Activated CD4-positive, alpha-beta T cell treated with anti-CD3 and anti-CD28 coated beads, Interleukin-2, amount 50 U/mL, for 48 hours (primary cell): ENCODE measurements around the gene LRRN4CL.
A peak's percentile ranks its signal among the peaks of the same experiment; 100 is the strongest.
"Not testable (repeated sequence)": the region's sequence is repeated elsewhere in the genome, so short reads cannot be mapped to it uniquely, and the experiment has no call there.

Source experiments
- DNase-seq, 2 experiments: peaks; one replicate each; pipeline ENCODE4 v3.0.0-alpha.2; 2020

LRRN4CL gene

GRCh38 chr11:62675415-62675814, 13.9 kb downstream of the LRRN4CL start:
- not testable (repeated sequence) for DNase-seq

DNA sequence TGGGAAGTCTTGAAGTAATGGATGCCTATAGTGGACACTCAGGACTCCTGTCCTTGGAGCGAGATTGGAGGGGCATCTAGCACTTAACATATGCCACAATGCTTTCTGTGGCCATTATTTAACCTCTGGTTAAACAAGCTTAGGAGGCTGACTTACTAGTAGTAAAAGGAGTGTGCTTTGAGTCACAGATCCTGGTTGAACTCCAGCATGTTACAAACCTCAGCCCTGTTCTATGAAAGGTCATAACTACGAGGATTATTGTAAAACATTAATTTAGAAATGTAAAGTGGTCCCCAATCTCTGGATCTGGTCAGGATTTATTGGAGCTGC, 16.2 kb downstream of the LRRN4CL start:
- no peak for DNase-seq

- peak; percentile 76 to 83 for DNase-seq
These were observed 17.5 kb downstream of the LRRN4CL start, which contains the start of the genes LBHD1 and UQCC3 for GRCh38 chr11:62671608-62672389. Gene LBHD1 (minus strand): TSS chr11:62672267. CDS start chr11:62670031, 2,236 bp downstream. Gene UQCC3 (plus strand): TSS chr11:62671673. CDS start chr11:62671746, 73 bp downstream.

GRCh38 chr11:62671236-62671607, 18.1 kb downstream of the LRRN4CL start:
- DNase-seq: no peak

DNA sequence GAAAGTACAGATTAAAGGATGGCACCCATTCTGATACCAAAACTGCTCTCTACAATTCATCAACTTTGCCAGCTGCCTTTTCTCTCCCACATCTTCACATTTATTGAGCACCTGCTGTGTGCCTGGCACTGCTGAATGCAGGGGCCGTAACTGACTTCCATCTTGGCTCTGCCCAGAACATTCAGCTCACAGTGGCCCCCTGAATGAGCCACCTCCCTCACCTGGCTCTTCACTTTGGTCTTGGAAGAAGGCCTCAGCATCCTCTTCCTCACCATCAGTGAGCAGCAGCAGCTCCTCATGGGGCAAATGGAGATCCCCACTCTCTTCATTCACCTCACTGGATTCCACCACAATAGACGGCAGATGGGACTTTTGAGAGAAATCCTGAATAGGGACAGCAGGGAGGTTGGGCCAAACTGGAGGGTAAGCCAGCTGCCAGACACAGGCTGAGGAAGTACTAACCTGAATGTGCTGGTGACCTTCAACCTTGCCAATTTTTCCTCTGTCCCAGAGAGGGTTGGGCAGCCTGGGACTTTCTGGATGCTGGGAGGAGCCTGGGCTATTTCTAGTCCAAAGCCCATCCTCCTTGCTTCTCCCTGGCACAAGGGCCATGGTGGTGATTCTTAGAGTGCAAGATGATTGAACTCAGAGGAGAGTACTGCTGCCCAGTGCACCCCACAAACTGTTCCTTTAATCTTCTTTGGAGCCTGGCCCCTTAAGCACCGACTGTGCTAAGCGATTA, 19.7 kb downstream of the LRRN4CL start:
- DNase-seq: no peak

- DNase-seq: no peak
These were observed 21.9 kb downstream of the LRRN4CL start for GRCh38 chr11:62667460-62667859.

GRCh38 chr11:62666259-62666926, 22.9 kb downstream of the LRRN4CL start:
- peak in 1 of 2 experiments; percentile 37 for DNase-seq

DNA sequence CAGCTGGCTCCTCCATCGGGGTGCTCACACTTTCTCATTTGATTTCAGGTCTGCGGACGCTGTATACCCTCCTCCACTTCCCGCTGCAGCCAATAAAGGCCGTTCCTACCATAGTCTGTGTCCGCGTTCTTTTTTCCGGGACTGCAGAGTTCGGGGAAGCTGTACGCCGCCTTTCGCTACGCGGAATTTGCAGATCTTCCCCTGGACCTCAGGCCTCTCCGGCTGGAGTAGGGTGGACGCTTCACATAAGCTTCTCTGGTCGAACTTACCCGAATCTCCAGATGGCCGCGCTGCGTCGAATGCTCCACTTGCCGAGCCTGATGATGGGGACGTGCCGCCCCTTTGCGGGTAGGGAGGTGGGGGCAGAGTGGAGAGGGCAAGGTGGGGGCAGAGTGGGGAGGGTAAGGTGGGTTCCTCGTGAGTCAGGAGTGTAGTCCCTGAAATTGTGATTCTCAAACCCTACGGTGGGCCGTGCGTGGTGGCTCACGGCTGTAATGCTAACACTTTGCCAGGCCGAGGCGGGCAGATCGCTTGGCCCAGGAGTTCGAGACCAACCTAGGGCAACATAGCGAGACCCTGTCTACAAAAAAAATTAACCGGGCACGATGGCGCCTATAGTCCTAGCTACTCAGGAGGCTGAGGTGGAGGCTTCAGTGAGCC, 23.6 kb downstream of the LRRN4CL start:
- peak; percentile 60 to 67 for DNase-seq

GRCh38 chr11:62665075-62665598, 24.2 kb downstream of the LRRN4CL start, which contains the start of the genes C11orf98 and CSKMT:
Gene C11orf98 (minus strand): TSS chr11:62665210. CDS start chr11:62665169, 41 bp downstream.
Gene CSKMT (plus strand): TSS chr11:62665312. CDS start chr11:62665880, 568 bp downstream.
- DNase-seq: peak; percentile 96 to 97

DNA sequence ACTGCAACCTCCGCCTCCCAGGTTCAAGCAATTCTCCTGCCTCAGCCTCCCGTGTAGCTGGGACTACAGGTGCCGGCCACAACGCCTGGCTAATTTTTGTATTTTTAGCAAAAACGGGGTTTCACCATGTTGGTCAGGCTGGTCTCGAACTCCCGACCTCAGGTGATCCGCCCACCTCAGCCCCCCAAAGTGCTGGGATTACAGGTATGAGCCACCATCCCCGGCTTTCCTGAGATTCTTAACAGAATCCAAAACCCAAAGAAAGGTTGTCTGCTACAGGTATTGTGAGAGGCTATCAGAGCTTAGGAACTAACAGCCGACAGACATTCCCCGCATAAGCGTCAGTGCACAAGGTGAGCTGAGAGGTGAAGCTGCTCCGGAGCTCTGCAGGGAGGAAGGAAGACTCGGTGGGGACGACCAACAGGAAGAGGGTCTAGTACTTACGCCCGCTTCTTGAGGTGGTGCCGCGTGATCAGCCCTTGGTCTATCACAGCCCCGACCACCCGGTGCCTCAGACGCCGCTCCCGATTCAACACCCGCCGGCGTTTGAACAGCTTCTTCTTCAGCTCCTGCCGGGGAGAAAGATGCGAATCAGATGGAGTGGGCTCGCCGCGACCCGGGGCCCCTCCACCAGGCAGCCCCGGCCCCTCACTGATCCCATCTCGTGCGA, 24.8 kb downstream of the LRRN4CL start:
- peak; percentile 59 for DNase-seq

GRCh38 chr11:62656796-62657429, 32.4 kb downstream of the LRRN4CL start:
- no peak for DNase-seq

DNA sequence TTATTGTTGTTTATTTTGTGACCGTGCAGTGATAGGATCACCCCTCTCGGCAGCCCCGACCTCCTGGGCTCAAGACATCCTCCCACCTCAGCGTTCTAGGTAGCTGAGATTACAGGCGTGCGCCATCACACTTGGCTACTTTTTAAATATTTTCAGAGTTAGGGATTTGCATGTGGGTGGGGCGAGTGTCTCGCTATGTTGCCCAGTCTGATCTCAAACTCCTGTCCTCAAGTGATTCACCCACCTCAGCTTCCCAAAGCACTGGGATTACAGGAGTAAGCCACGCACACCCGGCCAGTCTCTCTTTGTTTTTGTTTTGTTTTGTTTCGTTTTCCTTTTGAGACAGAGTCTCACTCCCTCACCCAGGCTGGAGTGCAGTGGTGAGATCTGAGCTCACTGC, 35.0 kb downstream of the LRRN4CL start:
- no peak for DNase-seq

- peak in 1 of 2 experiments; percentile 32 for DNase-seq
These were observed 36.9 kb downstream of the LRRN4CL start for GRCh38 chr11:62652161-62653006.

DNA sequence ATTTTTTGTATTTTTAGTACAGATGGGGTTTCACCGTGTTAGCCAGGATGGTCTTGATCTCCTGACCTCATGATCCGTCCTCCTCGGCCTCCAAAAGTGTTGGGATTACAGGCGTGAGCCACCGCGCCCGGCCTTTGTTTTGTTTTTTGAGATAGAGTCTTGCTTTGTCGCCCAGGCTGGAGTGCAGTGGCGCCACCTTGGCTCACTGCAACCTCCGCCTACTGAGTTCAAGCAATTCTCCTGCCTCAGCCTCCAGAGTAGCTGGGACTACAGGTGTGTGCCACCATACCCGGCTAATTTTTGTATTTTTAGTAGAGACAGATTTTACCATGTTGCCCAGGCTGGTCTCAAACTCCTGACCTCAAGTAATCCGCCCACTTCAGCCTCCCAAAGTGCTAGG, 39.0 kb downstream of the LRRN4CL start:
- DNase-seq: not testable (repeated sequence)

DNA sequence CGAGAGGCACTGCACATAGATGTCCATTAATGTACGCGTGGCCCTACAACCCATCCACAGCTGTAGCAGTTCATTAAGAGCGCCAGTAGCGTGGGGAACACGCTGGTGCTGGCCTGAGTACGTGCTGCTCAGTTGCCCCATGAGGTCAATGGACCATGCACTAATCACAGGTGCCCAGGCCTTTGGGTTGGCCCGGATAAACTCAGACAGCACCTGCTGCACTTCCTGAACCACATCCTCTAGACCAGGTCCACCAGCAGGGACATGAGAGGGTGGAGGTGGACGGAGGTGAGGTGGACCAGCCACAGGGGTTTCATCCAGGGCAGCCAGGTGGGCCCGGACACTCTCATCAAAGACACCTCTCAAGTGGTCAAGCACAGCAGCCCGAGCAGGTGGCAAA, 39.8 kb downstream of the LRRN4CL start:
- no peak for DNase-seq

DNA sequence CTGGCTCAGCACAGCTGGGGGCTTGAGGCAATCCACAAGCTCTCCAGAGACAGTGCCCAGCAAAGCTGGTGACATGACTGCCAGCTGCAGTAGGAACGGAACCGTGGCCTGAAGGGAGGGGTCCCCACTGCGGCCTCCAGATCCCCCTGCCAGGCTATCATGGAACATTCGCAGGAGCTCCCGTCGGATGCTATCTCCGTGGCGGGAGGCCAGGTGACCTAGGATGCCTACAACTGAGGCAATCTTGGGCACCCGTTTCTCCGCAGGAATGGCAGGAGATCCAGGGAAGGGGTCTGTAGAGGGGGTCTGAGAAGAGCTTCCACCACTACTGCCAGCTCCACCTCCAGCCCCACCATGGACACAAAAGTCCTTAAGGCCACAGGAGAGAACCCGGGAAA, 40.4 kb downstream of the LRRN4CL start:
- no peak for DNase-seq

DNA sequence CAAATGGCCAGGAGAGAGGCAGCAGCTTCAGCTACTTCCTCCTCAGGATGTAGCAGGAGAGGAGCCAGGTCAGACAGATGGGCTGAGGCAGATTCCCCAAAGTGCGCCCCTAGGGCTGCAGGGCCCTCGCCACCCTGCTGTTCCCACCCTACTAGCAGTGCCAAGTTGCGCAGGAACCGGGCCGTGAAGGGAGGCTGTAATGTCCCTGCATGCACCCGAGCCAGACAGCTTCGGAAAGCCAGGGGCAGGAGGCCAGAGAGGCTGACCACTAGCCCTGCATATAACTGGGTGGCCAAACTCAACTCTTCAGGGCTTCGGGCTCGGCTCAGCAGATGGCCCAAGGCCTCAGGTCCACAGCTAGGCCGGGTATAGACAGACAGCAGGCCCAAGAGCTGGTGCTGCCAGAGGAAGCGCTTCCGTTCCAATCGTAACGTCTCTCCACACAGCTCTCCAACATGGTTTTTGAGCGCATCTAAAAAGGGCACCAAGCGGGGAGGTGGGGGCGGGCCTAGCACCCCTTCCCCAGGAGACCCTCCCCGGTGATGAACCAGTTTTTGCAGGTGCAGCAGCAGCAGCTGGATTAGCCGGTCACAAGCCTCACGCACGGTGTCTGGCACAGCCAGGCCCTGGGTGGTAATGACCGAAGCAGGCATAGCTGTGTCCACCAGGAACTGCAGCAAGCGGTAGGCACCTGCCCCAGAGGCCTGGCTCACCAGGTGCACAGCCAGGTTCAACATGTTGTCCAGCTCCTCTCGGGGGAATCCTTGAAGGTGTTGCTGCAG, 41.0 kb downstream of the LRRN4CL start:
- DNase-seq: no peak

GRCh38 chr11:62647609-62648005, 41.7 kb downstream of the LRRN4CL start:
- DNase-seq: no peak

- no peak for DNase-seq
These were observed 42.3 kb downstream of the LRRN4CL start for GRCh38 chr11:62646825-62647608.
